Activated CD8-positive, alpha-beta memory T cell treated with anti-CD3 and anti-CD28 coated beads, Interleukin-2, amount 10 ng/mL, durations not matched to agents 7 days and 5 days (primary cell): ENCODE measurements around the gene OR10A4. TPM values are rescaled to one million over a fixed set of nuclear protein-coding genes. Genes with fewer than 3 reads are reported as not detected.
"Not testable (repeated sequence)": the region's sequence is repeated elsewhere in the genome, so short reads cannot be mapped to it uniquely, and the experiment has no call there.

Experiments used
- ATAC-seq: fragments of 150-1000 bp; cut with Tn5 transposase; one replicate; pipeline ENCODE4 v1.10.0; 2021; ENCODE audit warnings: moderate library complexity
- CTCF ChIA-PET: fragments of 350-600 bp; sonication (Branson Sonifier 250); formaldehyde crosslinking; loops from one replicate; lab custom pipeline; 2021; ENCODE audit warnings: antibody characterized with exemption; lab: Charles Lee
- DNase-seq: peaks from one replicate; pipeline ENCODE4 v3.0.0-alpha.2; 2020
- H3K27ac Mint-ChIP-seq: one replicate; pipeline ENCODE4 v1.8.0; 2021; ENCODE audit warnings: mild to moderate bottlenecking, mixed read lengths
- H3K27me3 Mint-ChIP-seq: one replicate; pipeline ENCODE4 v1.8.0; 2021; ENCODE audit warnings: mixed read lengths
- H3K36me3 Mint-ChIP-seq: one replicate; pipeline ENCODE4 v1.8.0; 2021; ENCODE audit warnings: mild to moderate bottlenecking, mixed read lengths
- H3K4me1 Mint-ChIP-seq: one replicate; pipeline ENCODE4 v1.8.0; 2021; ENCODE audit warnings: mixed read lengths
- H3K4me3 Mint-ChIP-seq: one replicate; pipeline ENCODE4 v1.8.0; 2021; ENCODE audit warnings: mild to moderate bottlenecking, moderate library complexity, mixed read lengths
- H3K9me3 Mint-ChIP-seq: one replicate; pipeline ENCODE4 v1.8.0; 2022; ENCODE audit warnings: low read depth, mixed read lengths
- total RNA-seq, 2 experiments: library from RNA; stranded (reverse); gene quantifications; one replicate each; pipeline ENCODE4 v1.2.3, GENCODE V29; 2021

OR10A4 gene
- total RNA-seq, 2 experiments from 2014 or later = not detected

- Mint-ChIP-seq H3K27me3 (peaks cover 12% of the 10 kb centered on the region), H3K27ac (no peak overlapping the region), H3K36me3 (no peaks in the 10 kb centered on the region), H3K4me1 (no peaks in the 10 kb centered on the region), H3K4me3 (no peak overlapping the region), H3K9me3 (peaks cover 2% of the 10 kb centered on the region)
- no peak for DNase-seq
- ATAC-seq = no peak
- CTCF ChIA-PET = interaction anchor here (1.2 kb wide), 1 partner anchor 52 kb away, joined by 3 read pairs; no protein-coding TSS in a partner anchor
These were observed 12.0 kb upstream of the OR10A4 start for GRCh38 chr11:6864438-6864837.

GRCh38 chr11:6871278-6871677, 5.1 kb upstream of the OR10A4 start:
- no peaks in the 10 kb centered on the region for H3K4me1 Mint-ChIP-seq
- no peak overlapping the region for H3K4me3 Mint-ChIP-seq
- H3K36me3 Mint-ChIP-seq = no peaks in the 10 kb centered on the region
- H3K27me3 Mint-ChIP-seq = peaks cover 4% of the 10 kb centered on the region
- no peak overlapping the region for H3K27ac Mint-ChIP-seq
- CTCF ChIA-PET = no interaction called here
- DNase-seq (no peak), ATAC-seq (no peak)
- H3K9me3 Mint-ChIP-seq = no peaks in the 10 kb centered on the region

- DNase-seq (no peak), ATAC-seq (no peak)
- Mint-ChIP-seq H3K9me3 (no peaks in the 10 kb centered on the region), H3K36me3 (no peaks in the 10 kb centered on the region), H3K4me1 (no peaks in the 10 kb centered on the region), H3K4me3 (no peak overlapping the region), H3K27me3 (peaks cover 2% of the 10 kb centered on the region), H3K27ac (no peak overlapping the region)
- CTCF ChIA-PET = no interaction called here
These were observed 664 bp upstream of the OR10A4 start for GRCh38 chr11:6875761-6876160.

- ATAC-seq (no peak), DNase-seq (no peak)
- Mint-ChIP-seq H3K4me1 (no peaks in the 10 kb centered on the region), H3K9me3 (no peaks in the 10 kb centered on the region), H3K27me3 (peaks cover 5% of the 10 kb centered on the region), H3K27ac (no peak overlapping the region), H3K36me3 (no peaks in the 10 kb centered on the region), H3K4me3 (no peak overlapping the region)
- CTCF ChIA-PET = no interaction called here
These were observed 489 bp downstream of the OR10A4 start for GRCh38 chr11:6876914-6877313.

GRCh38 chr11:6882751-6883150, 6.3 kb downstream of the OR10A4 start:
- Mint-ChIP-seq H3K27ac (no peak overlapping the region), H3K4me1 (no peaks in the 10 kb centered on the region), H3K4me3 (no peak overlapping the region), H3K27me3 (peaks cover 31% of the 10 kb centered on the region), H3K36me3 (no peaks in the 10 kb centered on the region), H3K9me3 (no peaks in the 10 kb centered on the region)
- CTCF ChIA-PET = no interaction called here
- DNase-seq (no peak), ATAC-seq (no peak)

GRCh38 chr11:6887711-6888110, 11.3 kb downstream of the OR10A4 start:
- H3K9me3 Mint-ChIP-seq, DNase-seq, H3K36me3 Mint-ChIP-seq, CTCF ChIA-PET, H3K27ac Mint-ChIP-seq, H3K4me1 Mint-ChIP-seq, ATAC-seq, H3K4me3 Mint-ChIP-seq: not testable (repeated sequence)
- H3K27me3 Mint-ChIP-seq = peaks cover 24% of the 10 kb centered on the region

- no peak for DNase-seq
- no peaks in the 10 kb centered on the region for H3K4me1 Mint-ChIP-seq
- CTCF ChIA-PET = no interaction called here
These were observed 12.4 kb downstream of the OR10A4 start for GRCh38 chr11:6888830-6889229.

GRCh38 chr11:6889835-6890234, 13.4 kb downstream of the OR10A4 start:
- no peaks in the 10 kb centered on the region for H3K36me3 Mint-ChIP-seq
- H3K9me3 Mint-ChIP-seq = peaks cover 2% of the 10 kb centered on the region
- H3K4me3 Mint-ChIP-seq = no peak overlapping the region
- ATAC-seq = no peak
- DNase-seq = no peak
- H3K4me1 Mint-ChIP-seq = no peaks in the 10 kb centered on the region
- no peak overlapping the region for H3K27ac Mint-ChIP-seq
- H3K27me3 Mint-ChIP-seq = peaks cover 15% of the 10 kb centered on the region
- CTCF ChIA-PET = no interaction called here

More at GRCh38 chr11:6888830-6889229, 12.4 kb downstream of the OR10A4 start:
- Mint-ChIP-seq H3K4me3 (no peak overlapping the region), H3K9me3 (peaks cover 2% of the 10 kb centered on the region), H3K27ac (no peak overlapping the region), H3K27me3 (peaks cover 21% of the 10 kb centered on the region), H3K36me3 (no peaks in the 10 kb centered on the region)
- no peak for ATAC-seq

GRCh38 chr11:6892400-6892799, 16.0 kb downstream of the OR10A4 start, which contains the start of gene OR2D2:
TSS of gene OR2D2 (minus strand) at chr11:6892500. CDS start at chr11:6892500, 0 bp downstream.
- DNase-seq = no peak
- peaks cover 2% of the 10 kb centered on the region for H3K9me3 Mint-ChIP-seq
- no peak for ATAC-seq
- CTCF ChIA-PET = interaction anchor here (0.9 kb wide), 1 partner anchor 79 kb away, joined by 3 read pairs; no protein-coding TSS in a partner anchor
- peaks cover 8% of the 10 kb centered on the region for H3K27me3 Mint-ChIP-seq
- no peaks in the 10 kb centered on the region for H3K36me3 Mint-ChIP-seq
- H3K4me1 Mint-ChIP-seq = peaks cover 6% of the 10 kb centered on the region
- no peak within 1 kb of the TSS for H3K4me3 Mint-ChIP-seq
- no peak within 1 kb of the TSS for H3K27ac Mint-ChIP-seq

- Mint-ChIP-seq H3K27ac (no peak overlapping the region), H3K27me3 (peaks cover 18% of the 10 kb centered on the region), H3K4me1 (peaks cover 6% of the 10 kb centered on the region), H3K4me3 (no peak overlapping the region), H3K9me3 (no peaks in the 10 kb centered on the region), H3K36me3 (no peaks in the 10 kb centered on the region)
- ATAC-seq (no peak), DNase-seq (no peak)
- CTCF ChIA-PET = no interaction called here
These were observed 17.7 kb downstream of the OR10A4 start for GRCh38 chr11:6894097-6894496.

GRCh38 chr11:6895010-6895409, 18.6 kb downstream of the OR10A4 start:
- peaks cover 18% of the 10 kb centered on the region for H3K27me3 Mint-ChIP-seq
- H3K36me3 Mint-ChIP-seq = no peaks in the 10 kb centered on the region

GRCh38 chr11:6898911-6899310, 22.5 kb downstream of the OR10A4 start:
- Mint-ChIP-seq H3K9me3 (no peaks in the 10 kb centered on the region), H3K4me1 (peaks cover 6% of the 10 kb centered on the region)
- CTCF ChIA-PET = no interaction called here

More at GRCh38 chr11:6895010-6895409, 18.6 kb downstream of the OR10A4 start:
- Mint-ChIP-seq H3K27ac (no peak overlapping the region), H3K4me3 (no peak overlapping the region), H3K9me3 (no peaks in the 10 kb centered on the region), H3K4me1 (peaks cover 6% of the 10 kb centered on the region)
- no peak for DNase-seq
- peak; percentile 67 for ATAC-seq
- CTCF ChIA-PET = no interaction called here

GRCh38 chr11:6900327-6900999, 24.0 kb downstream of the OR10A4 start:
- Mint-ChIP-seq H3K9me3 (no peaks in the 10 kb centered on the region), H3K27me3 (peaks cover 14% of the 10 kb centered on the region), H3K4me1 (peaks cover under 1% of the 10 kb centered on the region), H3K36me3 (no peaks in the 10 kb centered on the region), H3K27ac (no peak overlapping the region), H3K4me3 (no peak overlapping the region)
- CTCF ChIA-PET = no interaction called here
- ATAC-seq (no peak), DNase-seq (no peak)

More at GRCh38 chr11:6898911-6899310, 22.5 kb downstream of the OR10A4 start:
- ATAC-seq (no peak), DNase-seq (no peak)
- H3K27me3 Mint-ChIP-seq = peaks cover 14% of the 10 kb centered on the region
- H3K27ac Mint-ChIP-seq = no peak overlapping the region
- H3K4me3 Mint-ChIP-seq = no peak overlapping the region
- no peaks in the 10 kb centered on the region for H3K36me3 Mint-ChIP-seq

GRCh38 chr11:6904804-6905203, 28.4 kb downstream of the OR10A4 start:
- DNase-seq, ATAC-seq, H3K27me3 Mint-ChIP-seq, CTCF ChIA-PET, H3K36me3 Mint-ChIP-seq, H3K9me3 Mint-ChIP-seq, H3K4me1 Mint-ChIP-seq, H3K27ac Mint-ChIP-seq, H3K4me3 Mint-ChIP-seq: not testable (repeated sequence)
